Measurements from ENCODE around the gene TAP1.
A peak's percentile ranks its signal among the peaks of the same experiment; 100 is the strongest.
"Not testable (repeated sequence)": the region's sequence is repeated elsewhere in the genome, so short reads cannot be mapped to it uniquely, and the experiment has no call there.

TAP1 gene, protein sequence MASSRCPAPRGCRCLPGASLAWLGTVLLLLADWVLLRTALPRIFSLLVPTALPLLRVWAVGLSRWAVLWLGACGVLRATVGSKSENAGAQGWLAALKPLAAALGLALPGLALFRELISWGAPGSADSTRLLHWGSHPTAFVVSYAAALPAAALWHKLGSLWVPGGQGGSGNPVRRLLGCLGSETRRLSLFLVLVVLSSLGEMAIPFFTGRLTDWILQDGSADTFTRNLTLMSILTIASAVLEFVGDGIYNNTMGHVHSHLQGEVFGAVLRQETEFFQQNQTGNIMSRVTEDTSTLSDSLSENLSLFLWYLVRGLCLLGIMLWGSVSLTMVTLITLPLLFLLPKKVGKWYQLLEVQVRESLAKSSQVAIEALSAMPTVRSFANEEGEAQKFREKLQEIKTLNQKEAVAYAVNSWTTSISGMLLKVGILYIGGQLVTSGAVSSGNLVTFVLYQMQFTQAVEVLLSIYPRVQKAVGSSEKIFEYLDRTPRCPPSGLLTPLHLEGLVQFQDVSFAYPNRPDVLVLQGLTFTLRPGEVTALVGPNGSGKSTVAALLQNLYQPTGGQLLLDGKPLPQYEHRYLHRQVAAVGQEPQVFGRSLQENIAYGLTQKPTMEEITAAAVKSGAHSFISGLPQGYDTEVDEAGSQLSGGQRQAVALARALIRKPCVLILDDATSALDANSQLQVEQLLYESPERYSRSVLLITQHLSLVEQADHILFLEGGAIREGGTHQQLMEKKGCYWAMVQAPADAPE

DNA sequence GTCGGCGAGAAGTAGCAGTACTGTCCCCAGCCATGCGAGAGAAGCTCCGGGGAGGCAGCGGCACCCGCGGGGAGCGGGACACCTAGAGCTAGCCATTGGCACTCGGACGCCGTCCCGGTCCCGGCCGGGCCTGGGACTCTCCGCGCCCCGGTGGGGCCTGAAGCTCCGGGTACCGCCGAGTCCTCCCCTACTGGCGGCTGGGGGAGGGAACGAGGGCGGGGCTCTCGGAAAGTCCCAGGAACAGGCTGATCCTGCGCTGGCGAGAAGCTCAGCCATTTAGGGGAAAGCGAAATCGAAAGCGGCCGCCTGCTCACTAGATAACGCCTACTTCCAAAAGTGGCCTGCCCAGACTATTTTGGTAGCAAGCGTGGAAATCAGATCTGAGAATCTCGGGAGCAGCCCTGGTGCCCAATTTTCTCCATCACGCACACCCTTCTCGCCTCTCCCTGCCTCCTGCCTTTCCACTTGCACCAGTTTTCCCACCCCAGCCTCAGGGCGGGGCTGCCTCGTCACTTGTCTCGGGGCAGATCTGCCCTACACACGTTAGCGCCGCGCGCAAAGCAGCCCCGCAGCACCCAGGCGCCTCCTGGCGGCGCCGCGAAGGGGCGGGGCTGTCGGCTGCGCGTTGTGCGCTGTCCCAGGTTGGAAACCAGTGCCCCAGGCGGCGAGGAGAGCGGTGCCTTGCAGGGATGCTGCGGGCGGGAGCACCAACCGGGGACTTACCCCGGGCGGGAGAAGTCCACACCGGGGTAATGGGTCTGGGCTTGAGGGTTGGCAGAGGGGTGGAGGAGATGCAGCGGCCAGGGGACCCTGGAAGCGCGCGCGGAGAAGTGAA, at the start of gene TAP1, which contains the start of gene PSMB9:
TAP1 (minus strand) TSS at position 164 of the 835 bp plus-strand sequence; CDS start at position 96, 68 bp downstream.
PSMB9 (plus strand) TSS at position 652 of the 835 bp plus-strand sequence; CDS start at position 690, 38 bp downstream.
- peak; percentile 91 to 96 for DNase-seq (ENCODE audit: low read depth in 2 of 2)

DNA sequence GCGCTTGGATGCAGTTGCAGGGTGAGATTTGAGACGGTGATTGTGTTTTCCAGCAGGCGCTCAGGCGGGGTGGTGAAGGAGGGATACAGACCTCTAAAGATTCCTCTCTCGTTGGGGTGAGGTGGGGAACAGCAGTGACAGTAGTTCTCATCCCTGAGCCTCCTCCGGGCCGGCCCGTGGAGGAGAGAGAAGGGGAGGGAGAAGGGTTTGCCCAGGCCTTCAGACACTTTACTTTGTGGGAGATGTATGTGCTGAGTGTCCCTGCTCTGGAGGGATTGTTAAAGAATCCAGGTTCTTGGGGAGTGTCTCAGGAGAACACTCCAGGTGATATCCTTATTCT, 41.5 kb upstream of the TAP1 start:
- peak in 1 of 2 experiments; percentile 15 for DNase-seq (ENCODE audit: low read depth in 2 of 2)

DNA sequence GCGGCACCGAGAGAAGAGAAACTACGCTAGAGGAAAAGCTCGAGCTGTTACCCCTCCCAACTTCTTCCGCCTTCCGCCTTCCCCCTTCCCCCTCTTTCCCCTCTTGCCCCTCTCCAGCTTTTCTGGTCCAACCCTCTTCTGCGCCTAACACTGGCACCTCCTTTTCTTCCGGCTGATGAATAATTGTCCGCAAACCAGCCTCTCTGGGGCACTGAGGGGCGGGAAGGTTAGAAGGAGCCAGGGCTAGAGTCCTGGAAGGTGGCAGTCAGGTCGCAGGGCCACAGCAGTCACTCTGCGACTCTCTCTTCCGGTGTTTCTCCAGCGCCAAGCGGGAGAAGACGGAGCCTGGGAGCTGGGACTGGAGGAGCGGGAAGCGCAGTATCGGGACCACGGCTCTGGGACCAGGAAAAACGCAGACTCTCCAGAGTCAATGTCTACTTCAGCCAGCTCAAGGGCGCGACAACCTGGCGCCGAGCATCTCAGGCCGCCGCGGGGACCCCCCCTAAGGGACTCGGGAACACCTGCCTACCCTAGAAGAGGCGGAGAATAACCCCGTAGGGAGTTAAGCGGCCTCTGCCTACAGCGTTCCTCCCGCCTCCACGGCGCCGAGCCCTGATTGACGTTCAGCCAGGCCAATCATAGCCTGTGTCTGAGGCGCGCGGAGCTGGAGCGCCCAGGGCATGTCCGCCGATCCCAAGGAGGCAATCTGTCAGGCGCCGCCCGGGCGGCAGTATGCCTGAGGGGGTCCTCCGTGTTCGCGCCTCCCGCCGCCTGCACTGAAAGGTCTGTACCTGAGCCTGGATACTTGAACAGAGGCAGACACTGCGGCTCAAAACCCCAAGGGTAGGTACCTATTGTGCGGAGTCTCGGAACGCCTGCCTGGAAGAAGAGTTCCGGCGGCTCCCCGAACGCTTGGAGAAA, 40.8 kb upstream of the TAP1 start:
- peak; percentile 94 to 96 for DNase-seq (ENCODE audit: low read depth in 2 of 2)

DNA sequence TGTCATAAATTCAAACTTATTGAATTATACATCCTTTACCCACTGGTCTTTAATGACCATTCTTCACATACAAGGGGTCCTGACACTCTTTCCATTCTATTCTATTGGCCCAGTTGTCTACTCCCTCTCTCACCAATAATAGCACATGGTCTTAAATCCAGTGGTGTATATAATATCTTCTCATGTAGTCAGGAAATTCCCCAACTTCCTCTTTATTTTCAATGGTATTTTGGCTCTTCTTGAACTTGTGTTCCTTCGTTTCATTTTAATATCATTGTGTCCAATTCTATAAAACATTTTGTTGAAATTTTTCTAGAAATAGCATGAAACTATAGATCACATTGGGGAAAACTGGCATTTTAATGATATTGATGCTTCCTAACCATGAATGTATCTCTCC, 37.3 kb upstream of the TAP1 start:
- no peak for DNase-seq (ENCODE audit: low read depth in 2 of 2)

DNA sequence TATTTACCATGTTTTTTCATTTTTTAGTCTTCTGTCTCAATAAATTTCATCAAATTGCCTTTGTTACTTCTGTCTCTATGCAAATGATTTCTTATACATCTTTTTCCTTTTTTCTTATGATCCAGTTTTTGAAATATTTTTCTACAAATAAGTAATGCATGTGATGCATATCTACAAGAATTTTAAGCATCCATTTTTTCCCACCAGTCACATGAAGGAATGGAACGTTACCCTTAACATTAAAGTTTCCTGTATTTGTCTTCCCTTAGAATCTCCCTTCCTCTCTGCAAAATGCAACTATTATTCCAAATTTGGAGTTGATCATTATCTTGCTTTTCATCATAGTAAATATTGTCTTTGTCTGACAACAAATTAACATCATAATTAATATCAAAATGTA, 36.0 kb upstream of the TAP1 start:
- DNase-seq (ENCODE audit: low read depth in 2 of 2) = no peak

DNA sequence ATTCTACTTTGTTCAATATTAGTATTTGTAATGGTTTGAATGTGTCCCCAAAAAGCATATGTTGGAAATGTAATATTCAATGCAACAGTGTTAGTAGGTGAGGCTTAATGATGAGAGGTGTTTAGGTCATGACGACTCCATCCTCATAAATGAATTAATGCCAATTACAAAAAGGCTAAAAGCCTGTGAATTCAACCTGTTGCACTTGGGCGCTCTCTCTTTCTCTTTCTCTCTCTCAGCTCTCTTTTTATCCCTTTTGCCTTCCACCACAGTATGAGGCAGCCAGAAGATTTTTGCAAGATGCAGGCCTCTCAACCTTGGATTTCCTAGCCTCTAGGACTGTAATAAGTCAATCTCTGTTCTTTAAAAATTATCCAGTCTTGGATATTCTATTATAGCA, 35.1 kb upstream of the TAP1 start:
- no peak for DNase-seq (ENCODE audit: low read depth in 2 of 2)

DNA sequence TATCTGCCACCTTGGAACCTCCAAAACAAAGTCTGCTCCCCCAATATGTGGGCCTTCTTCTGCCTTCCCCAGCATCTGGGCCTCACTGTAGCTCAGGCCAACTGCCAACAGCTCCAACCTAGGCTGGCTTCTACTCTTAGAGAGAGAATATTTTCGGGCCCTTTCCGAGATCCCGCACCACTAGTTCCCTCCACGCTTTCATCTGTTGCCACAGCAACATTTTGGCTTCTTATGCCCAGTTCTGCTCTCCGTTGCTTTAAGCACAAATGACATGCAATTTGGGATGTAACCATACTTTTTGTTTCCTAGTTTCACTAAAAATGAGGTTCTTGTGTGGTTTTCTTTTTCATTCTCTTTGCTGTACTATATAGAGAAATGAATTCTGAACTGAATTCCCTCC, 34.1 kb upstream of the TAP1 start:
- DNase-seq (ENCODE audit: low read depth in 2 of 2) = no peak

DNA sequence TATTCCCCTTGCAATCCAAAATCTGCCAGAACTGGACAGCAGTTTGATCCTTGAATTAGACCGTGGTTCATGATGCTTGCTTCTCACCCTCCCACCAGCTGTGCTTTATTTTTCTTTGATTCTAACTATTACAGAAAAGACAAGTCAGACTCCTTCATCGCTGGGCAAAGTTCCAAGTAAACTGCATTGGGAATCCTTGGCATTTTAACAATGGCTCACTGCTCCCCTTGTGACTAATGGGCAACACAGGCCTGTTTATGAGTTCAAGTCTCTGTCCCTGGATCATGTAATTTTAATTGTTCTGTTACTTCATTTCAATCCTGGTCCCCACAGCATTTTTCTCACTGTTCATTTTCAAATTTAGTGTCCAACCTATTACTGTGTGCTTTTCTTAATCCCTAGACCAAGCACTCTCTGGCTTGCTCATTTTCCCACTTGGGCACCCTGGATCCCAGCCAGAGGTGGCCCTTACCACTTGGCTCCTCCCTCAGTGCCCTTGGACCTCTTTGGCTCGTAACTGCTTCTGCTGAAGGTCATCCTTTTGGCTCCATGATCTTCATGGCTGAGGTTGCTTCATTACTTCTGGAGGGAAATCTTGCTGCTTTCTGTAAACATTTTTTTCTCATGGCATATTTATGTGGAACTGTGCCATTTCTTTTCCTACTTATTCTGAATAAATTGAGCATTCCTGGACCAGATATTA, 33.3 kb upstream of the TAP1 start:
- DNase-seq (ENCODE audit: low read depth in 2 of 2) = no peak

DNA sequence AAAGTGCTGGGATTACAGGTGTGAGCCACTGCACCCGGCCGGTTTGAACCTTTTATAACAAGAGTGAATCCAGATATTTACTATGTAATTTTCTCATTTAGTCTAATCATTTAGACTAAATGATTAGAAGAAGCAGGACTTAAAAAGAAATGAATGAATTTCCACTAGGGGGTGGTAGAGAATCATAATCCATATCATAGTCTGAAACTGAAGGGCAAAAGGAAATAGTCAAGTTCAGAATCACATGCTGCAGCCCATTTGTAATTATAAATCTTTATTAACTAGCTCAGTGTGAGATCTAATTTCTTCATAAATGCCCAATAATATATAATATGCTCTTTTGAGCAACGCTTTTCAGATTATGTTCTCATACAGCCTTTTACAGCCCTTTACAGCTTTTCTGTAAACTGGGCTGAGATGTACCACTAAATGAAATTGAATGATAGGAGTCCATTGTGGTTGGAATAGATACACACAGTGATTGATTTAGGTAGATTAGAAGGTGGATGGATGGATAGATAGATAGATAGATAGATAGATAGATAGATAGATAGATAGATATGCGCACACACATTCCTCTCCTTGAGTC, 32.3 kb upstream of the TAP1 start:
- DNase-seq (ENCODE audit: low read depth in 2 of 2) = no peak

DNA sequence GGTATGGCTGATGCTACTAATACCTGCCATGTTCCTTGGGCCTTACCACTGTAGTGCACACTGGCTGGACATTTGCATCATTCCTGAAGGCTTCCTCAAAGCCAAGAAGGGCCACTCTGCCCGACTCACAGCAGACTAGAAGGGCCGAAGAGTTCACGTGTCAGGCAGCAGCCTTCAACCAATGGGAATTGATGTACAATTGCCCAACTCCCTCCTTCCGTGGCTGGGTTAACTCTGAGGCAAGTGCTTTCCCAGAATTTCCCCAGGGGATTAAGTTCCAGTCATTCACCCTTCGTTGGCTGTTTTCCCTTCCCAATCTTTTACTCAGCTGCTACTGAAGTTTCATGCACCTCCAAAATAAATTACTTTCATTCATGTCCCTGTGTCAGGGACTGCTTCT, 30.3 kb upstream of the TAP1 start:
- no peak for DNase-seq (ENCODE audit: low read depth in 2 of 2)

DNA sequence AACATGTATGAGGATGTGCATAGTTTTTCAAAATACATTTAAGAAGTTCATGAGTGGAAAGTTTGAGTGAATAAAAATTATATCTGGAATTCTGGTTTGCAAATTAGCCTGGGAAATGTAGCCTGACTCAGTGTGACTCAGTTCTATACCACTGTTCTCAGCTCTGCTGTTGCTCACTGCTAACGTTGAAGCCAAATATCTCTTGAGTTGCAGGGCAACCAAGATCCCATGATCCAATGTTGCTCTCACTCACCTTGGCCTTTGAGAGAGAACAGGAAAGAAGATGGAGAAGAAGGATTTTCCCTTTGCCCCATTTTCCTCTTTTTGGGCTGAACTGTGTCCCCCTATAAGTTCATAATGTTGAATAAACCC, 29.4 kb upstream of the TAP1 start:
- DNase-seq (ENCODE audit: low read depth in 2 of 2) = no peak

DNA sequence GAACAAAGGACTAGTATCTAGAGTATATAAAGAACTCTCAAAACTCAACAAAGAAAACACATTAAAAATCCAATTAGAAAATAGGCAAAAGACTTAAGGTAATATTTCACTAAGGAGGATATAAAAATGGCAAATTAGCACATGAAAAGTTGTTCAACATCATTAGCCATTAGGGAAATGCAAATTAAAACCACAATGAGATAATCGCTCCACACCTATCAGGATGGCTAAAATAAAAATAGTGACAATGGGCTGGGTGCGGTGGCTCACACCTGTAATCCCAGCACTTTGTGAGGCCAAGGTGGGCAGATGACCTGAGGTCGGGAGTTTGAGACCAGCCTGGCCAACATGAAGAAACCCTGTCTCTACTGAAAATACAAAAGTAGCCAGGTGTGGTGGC, 27.5 kb upstream of the TAP1 start:
- DNase-seq (ENCODE audit: low read depth in 2 of 2) = not testable (repeated sequence)

DNA sequence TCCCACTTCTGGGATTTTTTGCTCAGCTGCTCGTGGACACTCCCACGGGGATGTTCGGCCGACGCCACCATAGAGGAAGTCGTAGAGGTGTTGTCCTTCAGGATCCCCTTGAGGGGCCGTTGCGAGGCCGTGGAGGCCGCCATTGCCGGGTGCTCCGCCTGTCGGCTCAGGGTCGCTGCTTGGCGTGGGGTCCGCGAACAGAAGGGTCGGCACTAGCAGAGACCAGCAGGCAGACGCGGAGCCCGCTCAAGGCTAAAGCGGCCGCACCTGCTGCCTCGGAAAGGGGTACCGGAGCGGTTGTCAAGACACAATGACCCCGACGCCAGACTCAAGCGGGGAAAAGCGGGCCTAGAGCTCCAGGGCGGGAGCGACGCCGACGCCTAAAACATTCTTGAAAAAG, 26.2 kb upstream of the TAP1 start:
- DNase-seq (ENCODE audit: low read depth in 2 of 2) = no peak

DNA sequence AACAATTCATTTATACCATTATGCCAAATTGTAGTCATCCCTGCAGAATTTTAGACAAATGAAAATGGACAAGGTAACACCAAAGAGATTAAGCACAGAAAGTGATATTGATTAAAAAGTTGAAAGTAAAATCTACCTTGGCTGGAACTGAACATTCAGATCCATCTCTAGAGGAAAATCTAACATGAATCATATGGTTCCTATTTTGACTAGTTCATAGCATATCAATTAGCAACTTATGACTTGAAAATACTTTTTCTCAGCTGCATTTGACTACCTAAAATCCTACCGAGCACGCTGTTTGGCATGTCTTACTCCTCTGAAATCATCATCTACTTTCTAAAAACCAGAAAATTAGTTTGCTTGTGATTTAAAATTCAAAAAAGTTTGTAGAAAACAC, 23.1 kb upstream of the TAP1 start:
- no peak for DNase-seq (ENCODE audit: low read depth in 2 of 2)

DNA sequence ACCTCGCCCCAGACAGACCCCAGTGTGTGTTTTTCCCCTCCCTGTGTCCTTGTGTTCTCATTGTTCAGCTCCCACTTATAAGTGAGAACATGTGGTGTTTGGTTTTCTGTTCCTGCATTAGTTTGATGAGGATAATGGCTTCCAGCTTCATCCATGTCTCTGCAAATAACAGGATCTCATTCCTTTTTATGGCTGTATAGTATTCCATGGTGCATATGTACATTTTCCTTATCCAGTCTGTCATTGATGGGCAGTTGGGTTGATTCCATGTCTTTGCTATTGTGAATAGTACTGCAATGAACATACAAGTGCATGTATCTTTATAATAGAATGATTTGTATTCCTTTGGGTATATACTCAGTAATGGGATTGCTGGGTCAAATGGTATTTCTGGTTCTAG, 20.4 kb upstream of the TAP1 start:
- not testable (repeated sequence) for DNase-seq (ENCODE audit: low read depth in 2 of 2)

DNA sequence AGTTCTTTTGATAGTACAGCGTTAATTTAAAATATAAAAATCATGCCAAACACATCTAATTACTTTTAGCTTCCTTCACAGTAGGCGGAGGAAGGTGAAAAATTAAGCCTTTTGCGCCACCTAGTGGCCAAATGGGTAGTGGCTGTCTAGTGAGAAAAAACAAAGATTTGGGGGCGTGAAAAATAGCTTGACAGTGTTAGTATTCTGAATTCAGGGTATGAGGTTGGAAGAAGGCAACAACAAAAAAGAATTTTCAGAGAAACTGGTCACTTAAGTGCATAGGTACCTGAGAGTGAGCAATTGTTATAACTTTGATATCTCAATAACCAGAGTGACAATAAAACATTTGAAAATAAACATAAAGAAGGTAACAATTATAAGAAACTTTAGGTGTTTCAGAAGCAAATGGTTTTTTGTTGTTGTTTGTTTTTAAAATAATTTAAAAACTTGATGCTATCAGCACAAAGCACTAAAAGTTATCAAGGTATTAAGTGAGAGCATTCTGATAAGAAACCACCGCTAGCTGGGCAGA, 14.8 kb upstream of the TAP1 start:
- DNase-seq (ENCODE audit: low read depth in 2 of 2) = peak; percentile 72 to 89

DNA sequence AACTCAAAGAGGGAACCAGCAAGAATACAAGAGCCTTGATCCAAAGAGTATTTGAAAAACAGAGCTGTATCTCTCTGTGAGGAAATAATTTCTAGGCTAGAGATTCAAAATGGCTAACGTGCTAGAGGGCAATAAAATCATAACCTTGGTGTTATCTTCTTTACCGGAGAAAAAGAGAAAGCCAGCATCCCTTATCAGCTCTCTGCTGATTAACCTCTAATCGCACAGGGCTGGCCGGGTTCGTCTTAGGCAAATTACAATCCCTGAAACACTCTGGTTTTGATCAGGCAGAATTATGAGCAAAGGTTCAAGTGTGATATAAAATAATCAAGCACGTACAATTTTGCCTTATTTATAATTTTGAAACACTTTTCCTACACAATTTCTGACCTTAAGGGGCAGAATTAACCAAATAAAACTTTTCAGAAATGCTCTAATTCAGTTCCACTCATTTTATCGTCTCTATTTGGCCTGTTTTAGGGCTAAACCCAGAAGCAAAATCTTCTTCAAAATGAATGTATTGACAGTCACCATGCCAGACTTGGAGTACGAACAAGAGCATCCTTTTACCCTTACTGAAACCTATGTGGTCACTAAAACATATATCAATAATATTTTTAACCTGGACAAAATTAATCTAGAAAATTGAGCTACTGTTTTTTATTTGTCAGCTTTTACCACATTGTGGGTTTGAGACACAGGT, 14.2 kb upstream of the TAP1 start:
- DNase-seq (ENCODE audit: low read depth in 2 of 2) = no peak

DNA sequence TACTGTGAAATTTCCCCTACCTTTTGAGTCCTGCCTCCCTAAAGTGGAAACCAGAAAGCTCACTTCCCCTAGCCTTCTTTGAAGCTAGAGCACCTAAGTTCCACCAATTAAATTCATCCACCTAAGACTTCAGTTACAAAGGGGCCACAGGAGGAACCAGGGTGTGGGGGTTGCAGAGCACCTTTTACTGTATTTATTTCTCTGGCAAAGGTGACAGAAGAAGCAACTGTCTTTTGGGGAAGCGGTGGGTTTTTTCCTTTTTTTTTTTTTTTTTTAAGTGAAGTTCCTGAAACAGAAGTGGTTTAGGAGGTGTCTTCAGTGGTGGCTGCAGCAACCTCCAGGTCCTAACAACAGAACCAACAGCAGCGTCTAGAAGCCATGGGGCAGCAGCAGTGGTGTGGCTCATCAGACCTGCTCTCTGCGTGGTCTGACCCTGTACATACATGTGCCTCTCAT, 13.5 kb upstream of the TAP1 start:
- no peak for DNase-seq (ENCODE audit: low read depth in 2 of 2)

All from stimulated activated CD4-positive, alpha-beta T cell treated with anti-CD3 and anti-CD28 coated beads, Interleukin-12 subunit alpha, Interleukin-12 subunit beta, amount 100 ng/mL, for 24 hours (primary cell).